Activated CD4-positive, alpha-beta memory T cell treated with anti-CD3 and anti-CD28 coated beads, Interleukin-2, amount 10 ng/mL, durations not matched to agents 7 days and 5 days (primary cell): Measurements from ENCODE around the gene SMYD3. TPM values are rescaled to one million over a fixed set of nuclear protein-coding genes. Genes with fewer than 3 reads are reported as not detected.

Experiments used
- CTCF ChIA-PET: fragments of 350-600 bp; sonication (Branson Sonifier 250); formaldehyde crosslinking; loops from one replicate; lab custom pipeline; 2021; ENCODE audit warnings: antibody characterized with exemption, inconsistent platforms; lab: Charles Lee
- POLR2A ChIA-PET: fragments of 350-600 bp; sonication (Branson Sonifier 250); formaldehyde crosslinking; loops from one replicate; lab custom pipeline; 2021; ENCODE audit warnings: antibody characterized with exemption; lab: Charles Lee
- DNase-seq: peaks from one replicate; pipeline ENCODE4 v3.0.0-alpha.2; 2020
- H3K27ac Mint-ChIP-seq: one replicate; pipeline ENCODE4 v1.8.0; 2021; ENCODE audit warnings: mild to moderate bottlenecking, mixed read lengths
- H3K27me3 Mint-ChIP-seq: one replicate; pipeline ENCODE4 v1.8.0; 2021; ENCODE audit warnings: mixed read lengths
- H3K36me3 Mint-ChIP-seq: one replicate; pipeline ENCODE4 v1.8.0; 2021; ENCODE audit warnings: low read depth, mixed read lengths
- H3K4me1 Mint-ChIP-seq: one replicate; pipeline ENCODE4 v1.8.0; 2021; ENCODE audit warnings: mixed read lengths
- H3K4me3 Mint-ChIP-seq: one replicate; pipeline ENCODE4 v1.8.0; 2021; ENCODE audit warnings: mild to moderate bottlenecking, mixed read lengths
- H3K9me3 Mint-ChIP-seq: one replicate; pipeline ENCODE4 v1.8.0; 2021; ENCODE audit warnings: mixed read lengths
- total RNA-seq, 2 experiments: library from RNA; stranded (reverse); gene quantifications; one replicate each; pipeline ENCODE4 v1.2.3, GENCODE V29; 2021

Gene SMYD3
- total RNA-seq, 2 experiments from 2014 or later, result 15.5 to 18.7 TPM

GRCh38 chr1:246158131-246158530 is 348.9 kb downstream of the SMYD3 start:
- no peak overlapping the region for H3K4me3 Mint-ChIP-seq
- no peaks in the 10 kb centered on the region for H3K36me3 Mint-ChIP-seq
- ChIA-PET CTCF (interaction anchor here (0.6 kb wide), 1 partner anchor 301 kb away, joined by 3 read pairs; no protein-coding TSS in a partner anchor), POLR2A (no interaction called here)
- DNase-seq, result no peak
- no peak overlapping the region for H3K27ac Mint-ChIP-seq
- H3K27me3 Mint-ChIP-seq, result no peaks in the 10 kb centered on the region
- H3K9me3 Mint-ChIP-seq, result no peaks in the 10 kb centered on the region
- H3K4me1 Mint-ChIP-seq, result no peaks in the 10 kb centered on the region

DNA sequence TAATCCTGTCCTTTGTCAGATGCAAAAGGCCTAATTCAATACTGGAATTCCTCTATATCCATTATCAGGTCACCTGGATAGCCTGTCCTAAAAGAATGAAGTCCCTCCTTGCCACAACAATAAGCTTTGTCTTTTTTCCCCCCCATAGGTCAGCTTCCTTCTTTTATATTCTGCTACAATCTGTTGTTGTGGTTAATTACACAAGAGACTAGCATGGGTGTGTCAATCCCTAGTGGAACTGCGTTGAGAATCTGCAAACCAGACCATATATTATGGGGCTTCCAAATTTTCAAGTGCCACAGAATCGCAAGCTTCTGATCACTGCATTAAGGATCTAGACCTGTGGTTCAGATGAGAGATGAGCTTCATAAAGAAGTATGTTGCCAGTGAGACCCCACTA is 349.6 kb downstream of the SMYD3 start:
- no peak overlapping the region for H3K27ac Mint-ChIP-seq
- no peaks in the 10 kb centered on the region for H3K4me1 Mint-ChIP-seq
- ChIA-PET POLR2A (no interaction called here), CTCF (interaction anchor here (0.6 kb wide), 1 partner anchor 302 kb away, joined by 3 read pairs; no protein-coding TSS in a partner anchor)
- H3K9me3 Mint-ChIP-seq, result no peaks in the 10 kb centered on the region
- H3K27me3 Mint-ChIP-seq, result no peaks in the 10 kb centered on the region
- no peak for DNase-seq
- no peaks in the 10 kb centered on the region for H3K36me3 Mint-ChIP-seq
- no peak overlapping the region for H3K4me3 Mint-ChIP-seq

GRCh38 chr1:246156847-246157246 is 350.2 kb downstream of the SMYD3 start:
- no peak overlapping the region for H3K27ac Mint-ChIP-seq
- H3K4me1 Mint-ChIP-seq, result no peaks in the 10 kb centered on the region
- H3K9me3 Mint-ChIP-seq, result no peaks in the 10 kb centered on the region
- H3K36me3 Mint-ChIP-seq, result no peaks in the 10 kb centered on the region
- no peak overlapping the region for H3K4me3 Mint-ChIP-seq
- no peaks in the 10 kb centered on the region for H3K27me3 Mint-ChIP-seq
- no peak for DNase-seq
- POLR2A ChIA-PET, result no interaction called here
- CTCF ChIA-PET, result no interaction called here

GRCh38 chr1:246155923-246156322 is 351.2 kb downstream of the SMYD3 start:
- Mint-ChIP-seq H3K27ac (no peak overlapping the region), H3K4me1 (no peaks in the 10 kb centered on the region)

GRCh38 chr1:246153796-246154212 is 353.3 kb downstream of the SMYD3 start:
- Mint-ChIP-seq H3K9me3 (peaks cover 3% of the 10 kb centered on the region), H3K27ac (no peak overlapping the region), H3K27me3 (no peaks in the 10 kb centered on the region), H3K4me1 (no peaks in the 10 kb centered on the region), H3K4me3 (no peak overlapping the region), H3K36me3 (no peaks in the 10 kb centered on the region)
- no peak for DNase-seq
- CTCF ChIA-PET, result no interaction called here
- POLR2A ChIA-PET, result no interaction called here

More at GRCh38 chr1:246155923-246156322, 351.2 kb downstream of the SMYD3 start:
- Mint-ChIP-seq H3K27me3 (no peaks in the 10 kb centered on the region), H3K4me3 (no peak overlapping the region), H3K9me3 (no peaks in the 10 kb centered on the region), H3K36me3 (no peaks in the 10 kb centered on the region)
- DNase-seq, result no peak
- ChIA-PET CTCF (no interaction called here), POLR2A (no interaction called here)

DNA sequence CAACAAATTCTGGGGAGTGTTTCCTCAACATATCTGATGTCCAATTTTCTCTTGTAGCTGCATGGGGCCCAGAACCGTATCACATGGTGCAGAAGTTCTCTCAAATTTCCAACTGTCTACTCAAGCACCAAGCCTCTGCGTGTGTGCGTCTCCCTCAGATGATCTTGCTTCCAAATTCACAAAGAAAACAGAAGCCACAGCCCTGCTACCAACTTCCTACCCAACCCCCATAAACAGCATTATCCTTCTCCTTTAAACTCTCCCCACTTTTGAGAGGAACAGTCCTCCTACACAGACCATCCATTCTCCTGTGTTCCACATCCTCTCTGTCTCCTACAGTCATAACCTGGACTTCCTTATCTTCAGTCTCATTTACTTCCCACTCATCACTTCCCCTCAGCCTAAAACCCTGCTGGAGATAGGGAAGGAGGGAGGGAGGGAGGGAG is 354.1 kb downstream of the SMYD3 start:
- Mint-ChIP-seq H3K9me3 (peaks cover 3% of the 10 kb centered on the region), H3K36me3 (no peaks in the 10 kb centered on the region), H3K4me3 (no peak overlapping the region), H3K27ac (no peak overlapping the region), H3K4me1 (no peaks in the 10 kb centered on the region), H3K27me3 (no peaks in the 10 kb centered on the region)
- ChIA-PET POLR2A (interaction anchor here (0.5 kb wide), 1 partner anchor 60 kb away, joined by 4 read pairs; no protein-coding TSS in a partner anchor), CTCF (no interaction called here)
- no peak for DNase-seq

GRCh38 chr1:246151796-246152434 is 355.2 kb downstream of the SMYD3 start:
- POLR2A ChIA-PET, result no interaction called here
- no peaks in the 10 kb centered on the region for H3K36me3 Mint-ChIP-seq

DNA sequence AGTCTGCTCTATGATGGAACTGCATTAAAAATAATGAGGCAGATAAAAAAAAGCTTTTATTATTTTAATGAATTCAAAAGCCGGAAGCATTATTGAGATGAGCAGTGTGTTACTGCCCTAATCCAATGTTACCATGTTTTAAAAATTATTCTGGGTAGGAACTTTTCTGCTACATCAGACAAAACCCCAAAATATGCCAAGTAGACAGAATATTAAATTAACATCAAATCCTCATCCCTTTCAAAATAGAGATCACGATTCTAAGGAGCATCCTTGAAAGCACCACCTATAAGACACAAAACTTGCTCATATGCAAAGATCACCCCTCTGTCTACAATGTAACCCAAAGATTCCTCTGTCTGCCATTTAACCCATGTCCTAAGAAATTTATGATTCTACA is 357.5 kb downstream of the SMYD3 start:
- no peak overlapping the region for H3K27ac Mint-ChIP-seq
- H3K9me3 Mint-ChIP-seq, result peaks cover 3% of the 10 kb centered on the region
- no peaks in the 10 kb centered on the region for H3K36me3 Mint-ChIP-seq
- ChIA-PET POLR2A (no interaction called here), CTCF (no interaction called here)
- no peaks in the 10 kb centered on the region for H3K4me1 Mint-ChIP-seq
- no peak overlapping the region for H3K4me3 Mint-ChIP-seq
- no peaks in the 10 kb centered on the region for H3K27me3 Mint-ChIP-seq
- no peak for DNase-seq

More at GRCh38 chr1:246151796-246152434, 355.2 kb downstream of the SMYD3 start:
- Mint-ChIP-seq H3K27me3 (no peaks in the 10 kb centered on the region), H3K4me1 (no peaks in the 10 kb centered on the region), H3K4me3 (no peak overlapping the region), H3K9me3 (peaks cover 3% of the 10 kb centered on the region), H3K27ac (no peak overlapping the region)
- DNase-seq, result no peak
- CTCF ChIA-PET, result no interaction called here

DNA sequence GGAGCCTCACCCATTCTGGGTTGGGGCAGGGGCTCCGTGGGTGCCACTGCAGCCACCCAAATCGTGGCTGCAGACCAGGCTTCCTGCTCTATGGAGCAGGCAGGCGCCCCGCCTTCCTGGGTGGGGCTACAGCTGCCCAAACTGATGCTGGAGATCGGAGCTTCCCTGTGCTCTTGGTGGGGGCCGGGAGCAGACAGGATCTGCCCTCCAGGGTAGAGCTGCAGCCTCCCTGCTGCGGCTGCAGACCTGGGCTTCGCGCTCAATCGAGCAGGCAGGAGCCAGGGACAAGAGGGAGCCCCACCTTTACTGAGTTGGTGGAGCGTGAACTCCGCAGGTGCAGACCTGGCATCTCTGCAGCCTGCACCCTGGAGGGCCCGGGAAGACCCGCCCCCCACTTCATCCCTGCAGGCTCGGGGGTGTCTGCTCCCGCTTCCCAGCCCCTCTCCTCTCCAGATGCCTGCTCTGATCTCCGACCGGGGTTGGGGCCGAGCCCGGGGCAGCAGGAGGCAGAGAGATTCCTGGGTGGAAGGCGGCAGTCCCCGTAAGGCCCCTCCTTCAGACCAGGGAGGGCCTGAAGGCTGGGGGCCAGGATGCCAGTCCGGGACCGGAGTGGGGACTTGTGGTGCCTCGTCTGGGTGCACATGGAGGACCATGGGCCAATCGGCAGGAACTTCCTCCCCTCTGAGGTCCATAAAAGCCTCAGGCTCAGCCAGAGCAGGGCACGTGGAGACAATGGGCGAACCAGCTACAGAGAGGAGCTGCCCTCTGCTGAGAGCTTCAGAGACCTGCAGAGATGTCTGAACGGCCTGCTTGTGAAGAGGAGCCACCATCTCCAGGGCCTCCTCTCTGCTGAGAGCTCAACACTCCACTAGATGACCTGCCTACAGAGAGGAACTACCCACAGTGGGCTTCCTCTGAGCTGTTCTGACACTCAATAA is 359.3 kb downstream of the SMYD3 start:
- H3K9me3 Mint-ChIP-seq, result peaks cover 3% of the 10 kb centered on the region
- no peaks in the 10 kb centered on the region for H3K27me3 Mint-ChIP-seq
- ChIA-PET POLR2A (no interaction called here), CTCF (no interaction called here)
- H3K4me1 Mint-ChIP-seq, result no peaks in the 10 kb centered on the region
- no peak for DNase-seq
- no peaks in the 10 kb centered on the region for H3K36me3 Mint-ChIP-seq
- no peak overlapping the region for H3K27ac Mint-ChIP-seq
- H3K4me3 Mint-ChIP-seq, result no peak overlapping the region

DNA sequence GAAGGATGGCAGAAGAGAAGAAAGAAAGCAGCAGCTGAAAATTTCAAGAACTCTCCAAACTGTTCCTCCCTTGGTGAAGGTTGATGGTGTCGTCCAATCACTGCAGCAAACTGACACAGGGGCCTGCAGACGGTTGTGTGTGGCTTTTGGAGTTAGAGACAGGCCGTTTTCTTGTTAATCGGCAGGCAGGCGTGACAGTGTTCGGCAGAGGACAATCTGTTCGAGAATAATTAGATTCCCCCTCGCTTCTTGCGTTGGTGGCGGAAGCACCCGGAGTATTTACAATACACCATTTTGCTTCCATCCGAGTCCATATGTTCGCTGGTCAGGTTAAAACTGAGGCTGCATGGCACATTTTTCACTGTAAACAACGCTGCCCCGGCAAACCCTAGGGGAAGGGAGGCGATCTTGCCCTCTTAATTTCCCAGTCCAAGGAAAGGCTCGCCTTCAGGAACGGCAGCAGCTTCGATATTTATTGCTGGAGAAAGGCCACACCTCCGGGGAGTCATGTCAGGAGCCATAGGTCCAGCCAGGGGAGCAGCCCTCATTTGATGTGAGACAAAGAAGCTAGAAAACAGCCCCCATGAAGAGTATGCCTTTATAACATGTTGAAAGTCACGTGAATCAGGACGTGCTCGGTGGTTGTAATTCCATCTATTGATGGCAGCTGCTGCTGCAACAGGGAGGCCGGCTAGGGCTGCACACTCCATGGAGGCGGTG is 360.1 kb downstream of the SMYD3 start:
- ChIA-PET POLR2A (no interaction called here), CTCF (no interaction called here)
- peaks cover 3% of the 10 kb centered on the region for H3K9me3 Mint-ChIP-seq
- H3K36me3 Mint-ChIP-seq, result no peaks in the 10 kb centered on the region
- no peak overlapping the region for H3K27ac Mint-ChIP-seq
- H3K27me3 Mint-ChIP-seq, result no peaks in the 10 kb centered on the region
- DNase-seq, result no peak
- H3K4me1 Mint-ChIP-seq, result no peaks in the 10 kb centered on the region
- no peak overlapping the region for H3K4me3 Mint-ChIP-seq

GRCh38 chr1:246145900-246146299 is 361.2 kb downstream of the SMYD3 start:
- Mint-ChIP-seq H3K27ac (no peak overlapping the region), H3K36me3 (no peaks in the 10 kb centered on the region), H3K27me3 (no peaks in the 10 kb centered on the region), H3K9me3 (peaks cover 3% of the 10 kb centered on the region), H3K4me1 (no peaks in the 10 kb centered on the region), H3K4me3 (no peak overlapping the region)
- DNase-seq, result no peak
- ChIA-PET CTCF (no interaction called here), POLR2A (no interaction called here)

- H3K4me3 Mint-ChIP-seq, result no peak overlapping the region
- DNase-seq, result no peak
- peaks cover 3% of the 10 kb centered on the region for H3K9me3 Mint-ChIP-seq
- no peaks in the 10 kb centered on the region for H3K4me1 Mint-ChIP-seq
- no peaks in the 10 kb centered on the region for H3K36me3 Mint-ChIP-seq
- ChIA-PET CTCF (interaction anchor here (0.6 kb wide), 1 partner anchor 1223 kb away, joined by 3 read pairs; no protein-coding TSS in a partner anchor), POLR2A (no interaction called here)
- H3K27ac Mint-ChIP-seq, result no peak overlapping the region
- no peaks in the 10 kb centered on the region for H3K27me3 Mint-ChIP-seq
These were observed 362.1 kb downstream of the SMYD3 start for GRCh38 chr1:246144931-246145330.
